Measurements from ENCODE around the gene SCGB1C1. TPM values are rescaled to one million over a fixed set of nuclear protein-coding genes. Genes with fewer than 3 reads are reported as not detected.

Gene SCGB1C1
- total and polyA plus RNA-seq, 2 experiments from 2014 or later = not detected

GRCh38 chr11:225734-226453 lies 33.0 kb downstream of the SCGB1C1 start:
- H3K79me2 ChIP-seq = peaks cover 22% of the 10 kb centered on the region
- no peaks in the 10 kb centered on the region for H4K20me1 ChIP-seq (ENCODE audit: insufficient read depth, poor library complexity, severe bottlenecking)
- H3K4me2 ChIP-seq = no peak overlapping the region
- WGBS (ENCODE audit: low lambda C conversion rate, missing lambda C conversion rate) = 85% methylated on average over 10 of the region's 10 CpGs
- DNase-seq (ENCODE audit: low spot score) = no peak
- H3K9me3 ChIP-seq (ENCODE audit: low read depth) = no peaks in the 10 kb centered on the region
- no peaks in the 10 kb centered on the region for H3K9me2 ChIP-seq (replicated peaks; ENCODE audit: insufficient read depth)
- H3K4me3 ChIP-seq = no peak overlapping the region
- no peaks in the 10 kb centered on the region for H3K36me3 ChIP-seq (replicated peaks; ENCODE audit: insufficient read depth, low read depth)
- TF ChIP-seq, protein P1, sequence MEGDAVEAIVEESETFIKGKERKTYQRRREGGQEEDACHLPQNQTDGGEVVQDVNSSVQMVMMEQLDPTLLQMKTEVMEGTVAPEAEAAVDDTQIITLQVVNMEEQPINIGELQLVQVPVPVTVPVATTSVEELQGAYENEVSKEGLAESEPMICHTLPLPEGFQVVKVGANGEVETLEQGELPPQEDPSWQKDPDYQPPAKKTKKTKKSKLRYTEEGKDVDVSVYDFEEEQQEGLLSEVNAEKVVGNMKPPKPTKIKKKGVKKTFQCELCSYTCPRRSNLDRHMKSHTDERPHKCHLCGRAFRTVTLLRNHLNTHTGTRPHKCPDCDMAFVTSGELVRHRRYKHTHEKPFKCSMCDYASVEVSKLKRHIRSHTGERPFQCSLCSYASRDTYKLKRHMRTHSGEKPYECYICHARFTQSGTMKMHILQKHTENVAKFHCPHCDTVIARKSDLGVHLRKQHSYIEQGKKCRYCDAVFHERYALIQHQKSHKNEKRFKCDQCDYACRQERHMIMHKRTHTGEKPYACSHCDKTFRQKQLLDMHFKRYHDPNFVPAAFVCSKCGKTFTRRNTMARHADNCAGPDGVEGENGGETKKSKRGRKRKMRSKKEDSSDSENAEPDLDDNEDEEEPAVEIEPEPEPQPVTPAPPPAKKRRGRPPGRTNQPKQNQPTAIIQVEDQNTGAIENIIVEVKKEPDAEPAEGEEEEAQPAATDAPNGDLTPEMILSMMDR (IDR thresholded peaks at IDR 0.05; ENCODE audit: poor library complexity) = no peak
- no peak for TF ChIP-seq EZH2phosphoT487 (IDR thresholded peaks at IDR 0.05; ENCODE audit: low read depth, severe bottlenecking, unreplicated experiment)
- TF ChIP-seq EZH2 (IDR thresholded peaks at IDR 0.05; ENCODE audit: borderline replicate concordance) = no peak
- no peaks in the 10 kb centered on the region for H3K27me3 ChIP-seq
- no peaks in the 10 kb centered on the region for H3K4me1 ChIP-seq (ENCODE audit: insufficient read depth)
- H2AFZ ChIP-seq = no peak overlapping the region
- H3K27ac ChIP-seq = no peak overlapping the region

DNA sequence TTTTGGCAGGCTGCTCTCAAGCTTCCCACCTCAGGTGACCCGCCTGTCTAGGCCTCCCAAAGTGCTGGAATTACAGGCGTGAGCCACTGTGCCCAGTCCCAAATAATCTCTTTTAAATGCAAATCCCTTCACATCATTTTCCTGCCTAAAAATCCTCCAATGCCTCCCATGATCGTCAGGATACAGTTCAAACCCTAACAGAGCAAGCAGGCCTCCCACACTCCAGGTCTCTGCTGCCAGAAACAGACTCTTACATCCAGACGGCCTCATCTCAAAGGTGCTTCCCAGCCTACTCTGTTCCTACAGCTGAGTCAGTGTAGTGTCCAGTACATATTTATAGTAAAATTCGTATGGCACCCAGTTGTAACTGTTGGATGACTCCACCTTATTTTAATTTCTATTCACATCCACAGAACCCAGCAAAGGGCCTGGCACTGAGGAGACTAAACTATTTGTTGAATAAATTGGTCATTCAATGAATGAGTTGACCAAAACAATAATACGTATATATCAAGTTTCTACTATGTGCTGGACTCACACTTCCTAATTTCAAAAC lies 35.0 kb downstream of the SCGB1C1 start:
- peaks cover 24% of the 10 kb centered on the region for H3K79me2 ChIP-seq
- H2AFZ ChIP-seq = no peak overlapping the region
- 88% methylated on average over 6 of the region's 6 CpGs for WGBS (ENCODE audit: low lambda C conversion rate, missing lambda C conversion rate)

DNA sequence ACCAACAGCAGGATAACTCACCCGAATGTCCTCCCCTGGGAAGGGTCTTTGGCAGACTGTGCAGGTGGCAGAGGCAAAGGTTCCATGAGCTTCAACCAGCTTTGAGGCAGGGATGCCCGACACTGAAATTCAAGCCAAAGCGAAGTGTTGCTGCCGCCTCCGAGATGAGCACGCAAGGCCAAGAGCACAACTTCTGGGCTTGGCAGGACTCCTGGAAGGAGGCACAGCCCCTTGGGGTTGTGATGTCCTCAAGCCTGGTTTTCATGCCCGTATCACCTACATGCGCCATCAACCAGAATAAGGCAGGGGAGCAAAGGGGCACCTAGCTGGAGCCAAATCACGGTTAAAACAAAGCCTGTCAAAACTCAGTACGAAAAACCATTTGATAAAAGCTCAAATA lies 37.6 kb downstream of the SCGB1C1 start:
- WGBS (ENCODE audit: low lambda C conversion rate, missing lambda C conversion rate) = 95% methylated on average over 10 of the region's 10 CpGs
- no peaks in the 10 kb centered on the region for H3K9me2 ChIP-seq (replicated peaks; ENCODE audit: insufficient read depth)
- TF ChIP-seq, protein P1 (IDR thresholded peaks at IDR 0.05; ENCODE audit: poor library complexity) = no peak
- TF ChIP-seq EZH2phosphoT487 (IDR thresholded peaks at IDR 0.05; ENCODE audit: low read depth, severe bottlenecking, unreplicated experiment) = no peak
- TF ChIP-seq EZH2 (IDR thresholded peaks at IDR 0.05; ENCODE audit: borderline replicate concordance) = no peak

More for the DNA sequence above, 35.0 kb downstream of the SCGB1C1 start:
- no peaks in the 10 kb centered on the region for H3K4me1 ChIP-seq (ENCODE audit: insufficient read depth)
- H3K27ac ChIP-seq = no peak overlapping the region
- DNase-seq (ENCODE audit: low spot score) = no peak
- no peak overlapping the region for H3K4me3 ChIP-seq
- no peaks in the 10 kb centered on the region for H3K27me3 ChIP-seq
- no peaks in the 10 kb centered on the region for H3K36me3 ChIP-seq (replicated peaks; ENCODE audit: insufficient read depth, low read depth)
- TF ChIP-seq EZH2phosphoT487 (IDR thresholded peaks at IDR 0.05; ENCODE audit: low read depth, severe bottlenecking, unreplicated experiment) (no peak), EZH2 (IDR thresholded peaks at IDR 0.05; ENCODE audit: borderline replicate concordance) (no peak)
- TF ChIP-seq, protein P1 (IDR thresholded peaks at IDR 0.05; ENCODE audit: poor library complexity) = no peak
- H3K9me2 ChIP-seq (replicated peaks; ENCODE audit: insufficient read depth) = no peaks in the 10 kb centered on the region
- no peaks in the 10 kb centered on the region for H4K20me1 ChIP-seq (ENCODE audit: insufficient read depth, poor library complexity, severe bottlenecking)
- no peaks in the 10 kb centered on the region for H3K9me3 ChIP-seq (ENCODE audit: low read depth)
- no peak overlapping the region for H3K4me2 ChIP-seq

More for the DNA sequence above, 37.6 kb downstream of the SCGB1C1 start:
- H3K9me3 ChIP-seq (ENCODE audit: low read depth) = no peaks in the 10 kb centered on the region
- DNase-seq (ENCODE audit: low spot score) = no peak
- no peak overlapping the region for H2AFZ ChIP-seq
- peaks cover 7% of the 10 kb centered on the region for H3K4me1 ChIP-seq (ENCODE audit: insufficient read depth)
- peaks cover 43% of the 10 kb centered on the region for H3K79me2 ChIP-seq
- H3K4me2 ChIP-seq = no peak overlapping the region
- H3K4me3 ChIP-seq = no peak overlapping the region
- H3K27me3 ChIP-seq = no peaks in the 10 kb centered on the region
- no peaks in the 10 kb centered on the region for H3K36me3 ChIP-seq (replicated peaks; ENCODE audit: insufficient read depth, low read depth)
- no peak overlapping the region for H3K27ac ChIP-seq
- H4K20me1 ChIP-seq (ENCODE audit: insufficient read depth, poor library complexity, severe bottlenecking) = no peaks in the 10 kb centered on the region

All from hepatocyte (in vitro differentiated cells).